ENCODE data around the gene WASF1.
A peak's percentile ranks its signal among the peaks of the same experiment; 100 is the strongest.
"Not testable (repeated sequence)": the region's sequence is repeated elsewhere in the genome, so short reads cannot be mapped to it uniquely, and the experiment has no call there.

WASF1 gene

DNA sequence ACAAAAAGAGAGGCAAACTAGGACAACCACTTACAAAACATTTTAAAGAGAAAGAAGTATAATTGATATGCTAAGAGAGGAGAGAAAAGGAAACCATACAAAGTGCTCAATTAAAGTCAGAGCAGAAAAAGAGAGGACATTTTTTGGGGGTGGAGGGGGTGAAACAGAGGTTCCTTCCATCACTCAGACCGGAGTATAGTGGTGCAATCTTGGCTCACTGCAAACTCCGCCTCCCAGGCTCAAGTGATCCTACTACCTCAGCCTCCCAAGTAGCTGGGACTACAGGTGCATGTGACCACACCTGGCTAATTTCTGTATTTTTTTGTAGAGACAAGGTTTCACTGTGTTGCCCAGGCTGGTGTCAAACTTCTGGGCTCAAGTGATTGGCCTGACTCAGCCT is 9.4 kb downstream of the WASF1 start:
- DNase-seq, result no peak

DNA sequence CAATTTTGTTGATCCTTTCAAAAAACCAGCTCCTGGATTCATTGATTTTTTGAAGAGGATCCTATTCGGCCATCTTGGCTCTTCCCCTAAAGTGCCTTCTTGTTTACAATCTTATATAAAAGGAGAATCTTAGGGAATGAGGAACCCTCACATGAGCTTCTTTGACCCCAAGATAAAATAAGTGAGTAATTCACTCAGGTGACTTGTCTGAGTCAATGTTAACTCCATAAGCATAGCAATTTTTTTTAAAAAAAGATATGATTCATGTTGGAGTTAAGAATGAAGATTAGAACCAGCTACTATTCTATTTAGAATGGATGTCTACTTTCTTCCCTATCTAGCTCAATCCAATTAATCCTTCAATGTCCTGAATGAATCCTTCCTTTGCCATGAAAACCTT is 21.0 kb downstream of the WASF1 start:
- no peak for DNase-seq

DNA sequence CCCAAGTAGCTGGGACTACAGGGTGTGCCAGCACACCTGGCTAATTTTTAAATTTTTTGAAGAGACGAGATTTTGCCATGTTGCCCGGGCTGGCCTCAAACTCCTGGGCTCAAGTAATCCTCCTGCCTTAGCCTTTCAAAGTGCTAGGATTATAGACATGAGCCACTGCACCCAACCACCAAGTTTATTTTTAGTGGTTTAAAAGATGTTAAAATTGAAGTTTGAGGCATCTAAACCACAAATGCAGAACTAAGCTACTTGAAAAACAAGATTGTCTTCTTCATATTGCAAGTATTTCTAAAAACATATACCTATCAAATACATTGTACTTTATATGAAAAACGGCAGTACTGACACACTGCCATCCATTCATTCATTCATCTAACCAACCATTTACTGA is 31.6 kb downstream of the WASF1 start:
- no peak for DNase-seq

DNA sequence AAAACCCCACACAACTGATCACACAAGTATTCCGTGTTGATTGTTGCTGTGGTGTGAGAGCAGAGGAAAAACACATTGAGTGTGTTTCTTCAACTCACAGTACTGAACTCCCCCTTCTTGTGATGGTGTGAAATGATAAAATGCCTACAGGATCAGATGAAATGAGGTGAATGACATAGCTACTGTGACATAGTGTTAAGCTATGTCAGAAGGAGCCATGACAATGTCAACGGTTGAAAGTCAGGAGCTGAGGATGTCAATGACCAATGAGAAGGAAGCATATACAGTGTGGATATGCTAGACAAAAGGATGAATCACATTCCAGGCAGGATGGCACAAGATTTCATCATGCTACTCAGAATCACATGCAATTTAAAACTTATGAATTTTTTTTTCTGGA is 38.8 kb downstream of the WASF1 start:
- DNase-seq, result no peak

DNA sequence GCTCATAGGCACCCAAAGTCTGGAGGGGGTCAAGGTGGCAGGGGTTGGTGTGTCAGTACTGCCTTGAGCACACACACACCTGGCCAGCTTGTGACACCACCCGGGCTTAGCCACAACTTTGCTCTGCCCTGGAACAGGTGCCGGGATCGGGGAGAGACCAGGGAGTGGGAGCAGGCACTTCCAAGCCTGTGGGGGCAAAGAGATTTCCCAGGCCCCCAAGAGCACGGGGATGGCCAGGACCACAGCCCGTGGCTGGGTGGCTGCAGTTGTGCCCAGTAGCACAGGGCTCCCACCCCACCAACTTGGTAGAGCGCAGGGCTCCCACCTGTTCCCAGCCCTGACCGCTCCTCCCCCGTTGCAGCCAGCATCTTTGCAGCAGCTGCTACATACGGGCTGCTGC is 40.4 kb downstream of the WASF1 start:
- no peak for DNase-seq

DNA sequence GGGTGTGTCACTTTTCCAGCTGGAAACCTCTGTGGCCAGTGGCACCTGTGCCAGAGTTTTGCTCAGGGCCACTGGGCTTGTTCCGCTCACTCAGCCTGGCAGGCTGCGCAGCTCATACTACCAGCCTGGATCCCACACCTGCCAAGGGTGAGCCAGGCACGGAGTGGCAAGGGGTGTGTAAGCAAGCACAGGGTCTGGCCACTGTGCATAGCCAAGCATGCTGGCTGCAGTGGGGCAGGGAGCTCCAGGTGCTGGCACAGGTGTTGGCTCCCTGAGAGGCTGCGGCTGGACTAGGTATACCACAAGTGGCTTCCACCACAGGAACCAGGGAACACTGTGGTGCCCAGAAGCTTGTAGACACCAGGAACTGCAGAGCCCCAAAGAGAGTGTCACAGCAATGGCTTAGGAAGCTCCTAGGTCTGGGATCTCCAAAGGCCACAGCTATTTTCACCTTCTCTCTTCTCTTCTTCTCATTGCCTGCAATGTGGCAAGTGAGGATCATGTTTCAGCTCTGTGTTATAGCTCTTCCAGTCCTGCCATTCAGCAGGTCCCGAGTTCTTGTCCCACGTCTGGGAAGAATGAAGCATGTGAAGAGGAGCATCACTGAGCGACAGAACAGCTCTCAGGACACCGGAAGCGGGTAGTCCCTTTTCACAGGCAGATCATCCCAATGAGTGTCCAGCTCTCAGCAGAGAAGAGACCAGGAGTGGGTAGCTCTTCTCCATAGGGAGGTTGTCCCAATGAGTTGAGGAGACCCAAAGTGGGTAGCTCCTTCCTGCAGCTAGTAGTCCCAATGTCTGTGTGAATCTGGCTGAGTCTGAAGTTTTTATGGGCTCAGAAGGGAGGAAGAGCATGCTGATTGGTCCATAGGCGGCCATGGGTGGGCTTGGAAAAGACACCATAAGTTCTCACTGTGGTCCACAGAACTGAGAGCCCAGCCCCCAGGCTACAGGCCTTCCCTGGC is 41.3 kb downstream of the WASF1 start:
- no peak for DNase-seq

DNA sequence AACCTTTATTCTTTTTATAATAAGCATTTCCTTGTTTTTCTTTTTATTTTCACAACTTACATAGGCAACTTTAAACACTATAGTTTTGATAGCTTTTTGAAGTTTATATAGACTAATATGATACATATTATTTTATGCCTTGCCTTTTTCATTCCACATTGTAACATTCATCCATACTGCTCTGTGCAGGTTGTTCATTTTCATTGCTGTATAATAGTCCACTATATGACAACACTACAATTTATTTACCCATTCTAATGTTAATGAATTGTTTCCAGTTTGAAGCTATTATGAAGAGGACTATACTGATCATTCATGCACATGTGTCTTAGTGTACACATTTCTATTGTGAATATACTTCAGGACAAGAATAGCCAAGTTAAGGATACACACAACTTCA is 49.1 kb downstream of the WASF1 start:
- no peak for DNase-seq

DNA sequence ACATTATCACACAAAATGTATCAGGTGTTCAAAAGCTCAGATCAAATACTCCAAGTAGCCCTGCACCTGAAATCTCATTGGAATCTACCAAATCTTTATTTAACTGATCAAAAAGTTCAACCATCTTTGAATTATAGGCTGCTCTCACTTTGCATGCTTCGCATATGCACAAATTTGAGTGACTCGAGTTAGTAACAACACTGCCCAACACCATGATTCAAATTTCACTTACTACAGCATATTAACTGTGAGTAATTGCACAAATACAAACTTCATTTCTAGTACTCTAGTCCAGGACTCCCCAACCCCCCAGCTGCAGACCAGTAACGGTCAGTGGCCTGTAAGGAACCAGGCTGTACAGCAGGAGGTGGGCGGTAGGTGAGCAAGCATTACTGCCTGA is 51.1 kb downstream of the WASF1 start:
- DNase-seq, result no peak

DNA sequence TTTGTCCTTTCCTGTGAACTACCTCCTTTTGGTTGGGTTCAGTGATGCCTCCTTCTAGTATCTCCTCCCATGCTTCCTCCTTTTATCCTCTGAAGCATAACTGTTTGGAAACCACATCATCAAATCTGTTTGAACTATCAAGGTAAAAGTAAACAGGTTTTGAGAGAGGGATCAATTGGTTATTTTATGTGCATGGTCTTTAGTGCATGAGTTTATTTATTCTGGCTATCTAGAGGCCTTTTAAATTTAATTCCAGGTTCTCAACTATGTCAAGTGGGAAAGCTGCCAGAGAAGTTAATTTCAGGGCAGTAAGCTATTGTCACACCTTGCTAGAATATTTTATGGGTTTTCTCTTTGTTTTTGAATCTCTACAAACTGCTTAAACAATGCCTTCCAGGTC is 54.1 kb downstream of the WASF1 start:
- DNase-seq, result peak; percentile 85

DNA sequence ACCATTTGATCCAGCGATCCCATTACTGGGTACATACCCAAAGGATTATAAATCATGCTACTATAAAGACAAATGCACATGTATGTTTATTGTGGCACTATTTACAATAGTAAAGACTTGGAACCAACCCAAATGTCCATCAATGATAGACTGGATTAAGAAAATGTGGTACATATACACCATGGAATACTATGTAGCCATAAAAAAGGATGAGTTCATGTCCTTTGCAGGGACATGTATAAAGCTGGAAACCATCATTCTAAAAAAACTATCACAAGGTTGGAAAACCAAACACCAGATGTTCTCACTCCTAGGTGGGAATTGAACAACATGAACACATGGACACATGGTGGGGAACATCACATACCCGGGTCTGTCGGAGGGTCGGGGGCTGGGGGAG is 57.8 kb downstream of the WASF1 start:
- DNase-seq, result not testable (repeated sequence)

DNA sequence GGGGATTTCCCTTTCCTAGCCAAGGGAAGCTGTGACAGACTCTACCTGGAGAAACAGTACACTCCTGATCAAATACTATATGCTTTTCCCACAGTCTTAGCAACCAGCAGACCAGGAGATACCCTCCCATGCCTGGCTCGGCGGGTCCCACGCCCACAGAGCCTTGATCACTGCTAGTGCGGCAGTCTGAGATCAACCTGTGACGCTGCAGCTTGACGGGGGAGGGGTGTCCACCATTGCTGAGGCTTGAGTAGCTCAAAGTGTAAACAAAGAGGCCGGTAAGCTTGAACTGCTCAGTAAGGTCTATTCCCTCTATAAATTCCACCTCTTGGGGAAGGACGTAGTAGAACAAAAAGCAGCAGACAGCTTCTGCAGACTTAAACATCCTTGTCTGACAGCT is 63.2 kb downstream of the WASF1 start:
- no peak for DNase-seq

DNA sequence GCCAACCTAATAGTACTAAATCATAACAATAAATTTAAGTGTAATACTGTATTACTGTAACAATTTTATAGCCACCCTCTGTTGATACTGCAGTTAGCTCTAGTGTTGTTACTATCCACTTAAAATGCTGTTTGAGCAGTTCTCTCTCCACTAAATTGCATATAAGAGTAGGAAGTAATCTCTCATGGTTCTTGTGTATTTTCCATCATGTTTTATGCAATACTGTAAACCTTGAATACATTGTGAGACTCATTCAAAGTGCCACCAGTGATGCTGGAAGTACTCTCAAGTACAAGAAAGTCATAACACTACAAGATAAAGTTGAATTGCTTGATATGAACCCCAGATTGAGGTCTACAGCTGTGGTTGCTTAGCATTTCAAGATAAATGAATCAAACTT is 65.5 kb downstream of the WASF1 start:
- peak; percentile 86 for DNase-seq

DNA sequence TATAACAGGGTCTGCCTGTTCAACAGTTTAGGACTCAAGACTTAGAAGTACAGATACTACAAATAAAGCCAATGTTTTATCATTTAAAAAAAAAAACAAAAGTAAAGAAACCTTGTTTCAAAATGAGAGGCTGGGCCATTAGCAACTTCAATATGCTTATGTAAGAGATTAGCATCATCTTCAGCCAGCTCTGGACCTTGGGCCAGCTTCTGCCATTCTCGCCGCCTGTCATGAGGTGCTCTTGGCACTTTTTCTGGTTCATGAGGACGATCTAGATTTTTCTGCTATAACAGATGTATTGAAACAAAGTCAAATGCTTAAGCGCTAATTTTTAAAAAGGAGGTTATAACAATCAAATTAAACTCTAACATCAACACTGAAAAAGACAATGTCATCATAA is 74.2 kb downstream of the WASF1 start:
- no peak for DNase-seq

DNA sequence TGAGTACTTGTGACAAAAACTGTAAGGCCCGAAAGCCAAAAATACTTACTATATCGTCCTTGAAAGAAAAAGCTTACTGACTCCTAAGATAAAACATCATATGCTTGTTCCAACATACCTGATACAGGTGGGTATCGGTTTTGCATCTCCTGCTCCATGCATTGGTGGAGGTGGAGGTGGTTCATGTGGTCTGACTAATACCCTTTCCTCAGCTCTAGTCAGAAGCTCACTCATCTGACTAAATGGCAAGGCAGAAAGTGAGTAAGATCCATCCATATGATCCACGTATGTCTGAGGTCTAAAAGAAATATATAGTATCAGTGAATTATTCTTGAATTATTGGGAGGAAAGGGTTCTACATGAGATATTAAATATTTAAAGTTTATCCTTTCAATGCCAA is 76.2 kb downstream of the WASF1 start:
- no peak for DNase-seq

DNA sequence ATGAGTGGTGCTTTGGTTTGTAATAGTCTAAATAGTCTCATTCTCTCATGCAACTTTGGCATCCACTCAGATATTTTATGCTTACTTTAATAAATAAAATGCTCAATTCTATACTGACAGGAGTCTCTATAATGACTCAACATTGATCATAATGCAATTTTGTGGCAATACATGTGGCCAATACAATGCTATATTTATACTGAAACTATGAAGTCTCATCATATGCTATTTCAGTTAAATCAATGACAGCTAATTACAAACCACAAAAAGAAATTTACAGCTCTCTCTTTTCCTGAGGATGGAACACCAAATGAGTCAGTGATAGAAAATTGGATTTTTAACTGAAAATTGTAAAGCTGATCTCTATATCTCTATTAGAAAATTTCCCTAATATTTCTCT is 77.1 kb downstream of the WASF1 start:
- no peak for DNase-seq

DNA sequence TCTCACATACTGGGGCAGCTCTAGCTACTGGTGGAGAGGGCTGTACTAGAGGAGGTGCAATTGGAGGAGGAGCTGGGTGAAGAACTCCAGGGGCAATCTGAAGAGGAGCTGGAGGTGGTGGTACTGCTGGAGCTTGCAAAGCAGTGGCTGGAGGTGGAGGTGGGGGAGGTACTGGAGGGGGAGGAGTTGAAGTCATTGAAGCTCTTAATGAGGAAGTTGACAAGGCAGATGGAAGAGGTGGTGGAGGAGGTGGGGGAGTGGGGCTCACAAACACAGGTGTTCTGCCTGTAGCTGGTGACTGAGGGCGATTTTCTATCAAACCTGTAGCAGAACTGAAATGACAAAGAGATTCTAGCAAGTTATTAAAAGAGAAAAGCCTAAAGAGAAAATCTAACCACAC is 77.6 kb downstream of the WASF1 start:
- DNase-seq, result no peak

DNA sequence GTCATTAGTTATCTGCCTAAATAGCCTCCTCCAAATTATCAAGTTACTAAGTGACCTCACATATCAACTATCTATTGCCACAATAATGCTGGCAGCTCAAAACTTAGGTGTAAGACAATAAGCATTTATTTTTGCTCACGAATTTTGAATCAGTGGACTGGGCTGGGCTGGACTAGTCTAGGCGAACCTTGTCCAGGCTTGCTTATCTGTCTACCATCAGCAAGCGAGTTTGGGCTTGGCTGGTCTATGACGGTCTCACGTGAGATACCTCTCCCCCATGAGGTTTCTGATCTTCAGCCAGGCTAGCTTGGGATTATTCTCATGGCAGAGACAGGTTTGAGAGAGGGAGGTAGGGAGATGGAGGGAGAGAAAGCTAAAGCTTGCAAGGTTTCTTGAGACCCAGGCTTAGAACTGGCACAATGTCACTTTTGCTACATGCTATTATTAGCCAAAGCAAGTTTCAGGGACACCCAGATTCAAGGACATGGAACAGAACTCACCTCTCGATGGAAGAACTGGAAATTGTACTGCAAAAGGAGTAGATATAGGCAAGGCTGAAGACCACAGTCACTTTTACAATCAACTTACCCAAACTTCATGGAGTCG is 80.9 kb downstream of the WASF1 start:
- no peak for DNase-seq

DNA sequence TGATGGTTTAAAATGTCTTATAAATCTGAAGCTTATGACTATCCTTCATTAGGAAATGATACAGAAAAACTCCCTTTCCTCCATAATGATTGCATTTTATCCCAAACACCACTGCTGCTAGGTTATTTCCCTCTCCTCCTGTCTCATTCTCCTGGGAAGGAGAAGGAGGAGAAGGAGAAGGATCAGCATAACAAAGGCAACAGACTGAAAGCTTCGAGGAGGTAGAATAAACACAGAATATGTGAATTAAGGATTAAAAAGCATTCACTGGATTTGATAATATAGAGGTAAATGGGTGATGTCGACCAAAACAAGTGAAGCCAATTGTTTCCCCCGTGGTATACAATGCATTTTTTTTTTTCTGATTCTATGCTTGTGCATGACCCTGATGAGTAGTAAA is 82.0 kb downstream of the WASF1 start:
- DNase-seq, result no peak

DNA sequence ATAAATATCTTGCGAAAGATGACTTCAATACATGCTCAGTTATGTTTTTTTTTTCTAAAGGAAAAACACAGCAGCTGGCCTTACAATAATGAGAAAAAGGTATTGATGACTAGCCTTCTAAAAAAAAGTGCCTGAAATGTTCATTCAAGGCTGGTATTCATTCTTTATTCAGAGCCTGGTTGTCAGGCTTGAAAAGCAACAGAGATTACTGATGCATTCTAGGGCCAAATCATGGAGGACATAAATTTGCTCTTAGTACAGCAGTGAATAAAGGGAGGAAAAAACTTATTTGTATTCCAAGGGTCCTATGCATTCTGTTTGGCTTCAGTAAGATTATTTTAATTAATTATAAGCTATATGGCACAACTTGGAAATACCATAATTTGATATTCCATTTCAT is 83.5 kb downstream of the WASF1 start:
- no peak for DNase-seq

DNA sequence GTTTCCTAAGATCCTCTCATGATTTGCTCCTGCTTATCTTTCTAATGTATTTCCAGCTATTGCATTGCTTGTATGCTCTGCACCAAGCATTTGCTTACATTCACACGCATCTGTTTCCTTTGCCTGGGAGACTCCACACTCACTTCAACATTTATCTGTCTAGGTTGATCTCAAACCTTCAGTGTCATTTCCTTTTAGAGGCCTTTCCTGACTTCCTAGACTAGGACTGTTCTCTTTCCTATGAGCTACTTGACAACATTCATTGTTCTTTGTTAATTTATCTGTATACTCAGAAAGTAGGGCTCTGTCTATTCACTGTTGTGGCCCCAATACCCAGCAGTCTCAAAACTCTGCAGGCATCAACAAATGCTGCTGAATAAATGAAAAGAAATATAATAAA is 84.4 kb downstream of the WASF1 start:
- DNase-seq, result no peak

DNA sequence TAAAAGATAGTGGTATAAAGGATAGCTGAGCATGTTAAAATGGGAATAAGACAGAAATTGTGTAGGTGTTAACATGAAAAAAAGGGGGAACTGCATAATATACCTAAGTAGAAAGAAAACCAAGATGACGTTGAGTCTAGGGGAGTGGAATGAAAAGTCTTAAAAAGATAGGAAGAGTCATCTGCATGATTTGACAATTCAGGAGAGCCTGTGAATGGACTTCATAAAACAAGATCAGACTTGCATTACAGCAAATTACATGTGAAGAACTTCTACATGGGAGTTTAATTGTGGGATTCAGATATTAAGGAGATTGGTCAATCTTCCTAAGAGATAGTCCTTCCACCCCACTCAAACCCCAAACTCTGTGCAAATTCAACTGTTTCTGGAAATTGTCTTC is 85.5 kb downstream of the WASF1 start:
- DNase-seq, result no peak

DNA sequence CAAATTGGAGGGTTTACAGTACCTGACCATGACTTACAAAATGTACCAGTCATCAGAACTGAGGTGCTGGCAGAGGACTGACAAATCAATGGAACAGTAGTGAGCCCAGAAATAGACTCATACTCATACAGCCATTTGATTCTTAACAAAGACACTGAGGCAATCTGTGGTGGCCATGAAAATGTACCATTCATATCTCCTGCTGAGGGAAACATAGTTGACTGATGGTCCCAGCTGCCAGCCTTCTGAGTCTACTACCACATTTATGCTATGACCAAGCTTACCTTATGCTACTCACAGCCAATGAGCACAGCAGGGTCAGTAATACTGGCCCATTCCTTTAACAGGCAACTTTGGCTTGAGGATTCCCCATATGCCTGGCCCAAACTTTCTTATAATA is 88.6 kb downstream of the WASF1 start:
- no peak for DNase-seq

DNA sequence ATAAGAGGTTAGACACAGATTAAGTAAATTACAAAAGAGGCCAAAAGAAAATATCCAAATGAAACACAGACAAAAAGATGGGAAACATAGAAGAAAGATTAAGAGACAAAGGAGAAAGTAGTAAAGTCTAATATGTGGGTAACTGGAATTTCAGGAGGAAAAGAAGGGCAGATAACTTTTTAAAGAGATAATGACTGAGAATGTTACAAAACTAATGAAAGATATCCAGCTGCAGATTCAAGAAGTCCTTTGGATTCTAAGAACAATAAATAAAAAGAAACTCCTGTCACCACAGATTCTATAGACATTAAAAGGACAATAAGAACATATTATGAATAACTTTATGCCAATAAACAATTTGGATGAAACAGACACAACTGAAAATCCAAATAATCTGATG is 90.1 kb downstream of the WASF1 start:
- DNase-seq, result no peak

DNA sequence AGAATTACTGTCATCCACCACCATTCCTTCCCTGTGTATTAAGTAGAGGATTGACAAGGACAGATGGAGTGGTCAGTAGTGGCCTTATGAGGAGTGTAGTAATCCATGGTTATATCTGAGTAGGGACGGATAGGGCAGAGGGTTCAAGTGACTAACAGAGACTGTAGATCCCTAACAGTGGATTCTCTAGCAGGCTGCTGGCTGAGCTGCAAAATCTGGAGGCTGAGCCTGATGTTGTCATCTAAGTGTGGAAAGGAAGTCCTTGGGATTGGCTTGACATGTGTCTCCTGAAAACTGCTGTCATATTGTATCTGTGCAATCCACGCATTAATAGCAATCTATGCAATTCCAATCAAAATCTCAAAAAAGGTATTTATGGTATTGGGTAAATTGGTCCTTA is 94.2 kb downstream of the WASF1 start:
- DNase-seq, result no peak

Data from DMS79 (cell line).